HL-60 (cell line): ENCODE data around the gene EFCAB6.

ENCODE experiments used
- DNase-seq, 2 experiments: peaks; one replicate each; pipeline ENCODE4 v3.0.0-alpha.2; 2010 to 2020; ENCODE audit warnings: low read depth in 1 of 2, low spot score in 1 of 2
- H3K27ac ChIP-seq: fragments of 250-450 bp; sonication (Bioruptor Pico); replicated peaks from 2 replicates; pipeline ENCODE4 v1.5.1; 2020; ENCODE audit warnings: mild to moderate bottlenecking, moderate library complexity
- H3K27me3 ChIP-seq: fragments of 250-450 bp; sonication (Bioruptor Pico); 2 replicates; pipeline ENCODE4 v1.5.1; 2021; ENCODE audit warnings: mild to moderate bottlenecking, moderate library complexity; ENCODE audit not compliant: insufficient read depth, poor library complexity, severe bottlenecking
- H3K4me3 ChIP-seq: replicated peaks from 2 replicates; pipeline ENCODE4 v1.5.1; 2011; ENCODE audit warnings: mild to moderate bottlenecking, control low read depth, low read length; ENCODE audit not compliant: insufficient read depth
- GABPA ChIP-seq: IDR thresholded peaks from 2 replicates; pipeline ENCODE4 v1.6.1; 2012; ENCODE audit warnings: low read depth
- POLR2AphosphoS5 ChIP-seq: IDR thresholded peaks from 2 replicates; pipeline ENCODE4 v1.6.1; 2012; ENCODE audit warnings: low read depth
- SPI1 ChIP-seq: IDR thresholded peaks from 2 replicates; pipeline ENCODE4 v1.6.1; 2012; ENCODE audit warnings: low read depth, mild to moderate bottlenecking, borderline replicate concordance
- TF ChIP-seq, protein P1 (sequence below): IDR thresholded peaks from one replicate; pipeline ENCODE4 v1.5.1; 2011; ENCODE audit warnings: low read length, control low read depth, inconsistent platforms; ENCODE audit not compliant: insufficient read depth
- TF ChIP-seq, protein P2 (sequence below): IDR thresholded peaks from 2 replicates; pipeline ENCODE4 v1.6.1; 2012; ENCODE audit warnings: low read depth; ENCODE audit not compliant: insufficient replicate concordance

Gene EFCAB6

DNA sequence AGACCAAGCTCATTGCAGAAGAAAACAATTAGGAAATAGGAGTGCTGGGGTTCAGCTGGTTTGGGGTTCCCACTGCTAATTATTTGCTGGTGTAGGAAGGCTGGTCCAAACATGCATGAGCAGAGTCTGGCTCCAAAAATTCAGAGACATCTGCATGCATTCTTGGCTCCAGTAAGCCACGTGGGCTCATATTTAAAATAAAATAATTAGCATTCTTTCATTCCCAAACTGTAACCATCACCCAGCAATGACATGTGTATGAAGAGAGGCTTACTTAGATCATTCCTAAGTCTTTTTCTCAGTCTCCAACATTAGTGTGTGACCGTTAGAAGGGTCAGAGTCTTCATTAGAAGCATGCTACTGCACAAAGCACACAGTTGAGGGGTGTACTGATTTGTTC, 58.4 kb downstream of the EFCAB6 start:
- no peak for TF ChIP-seq SPI1
- TF ChIP-seq, protein P1, sequence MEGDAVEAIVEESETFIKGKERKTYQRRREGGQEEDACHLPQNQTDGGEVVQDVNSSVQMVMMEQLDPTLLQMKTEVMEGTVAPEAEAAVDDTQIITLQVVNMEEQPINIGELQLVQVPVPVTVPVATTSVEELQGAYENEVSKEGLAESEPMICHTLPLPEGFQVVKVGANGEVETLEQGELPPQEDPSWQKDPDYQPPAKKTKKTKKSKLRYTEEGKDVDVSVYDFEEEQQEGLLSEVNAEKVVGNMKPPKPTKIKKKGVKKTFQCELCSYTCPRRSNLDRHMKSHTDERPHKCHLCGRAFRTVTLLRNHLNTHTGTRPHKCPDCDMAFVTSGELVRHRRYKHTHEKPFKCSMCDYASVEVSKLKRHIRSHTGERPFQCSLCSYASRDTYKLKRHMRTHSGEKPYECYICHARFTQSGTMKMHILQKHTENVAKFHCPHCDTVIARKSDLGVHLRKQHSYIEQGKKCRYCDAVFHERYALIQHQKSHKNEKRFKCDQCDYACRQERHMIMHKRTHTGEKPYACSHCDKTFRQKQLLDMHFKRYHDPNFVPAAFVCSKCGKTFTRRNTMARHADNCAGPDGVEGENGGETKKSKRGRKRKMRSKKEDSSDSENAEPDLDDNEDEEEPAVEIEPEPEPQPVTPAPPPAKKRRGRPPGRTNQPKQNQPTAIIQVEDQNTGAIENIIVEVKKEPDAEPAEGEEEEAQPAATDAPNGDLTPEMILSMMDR, result no peak
- TF ChIP-seq POLR2AphosphoS5, result no peak
- no peak for TF ChIP-seq GABPA
- TF ChIP-seq, protein P2, sequence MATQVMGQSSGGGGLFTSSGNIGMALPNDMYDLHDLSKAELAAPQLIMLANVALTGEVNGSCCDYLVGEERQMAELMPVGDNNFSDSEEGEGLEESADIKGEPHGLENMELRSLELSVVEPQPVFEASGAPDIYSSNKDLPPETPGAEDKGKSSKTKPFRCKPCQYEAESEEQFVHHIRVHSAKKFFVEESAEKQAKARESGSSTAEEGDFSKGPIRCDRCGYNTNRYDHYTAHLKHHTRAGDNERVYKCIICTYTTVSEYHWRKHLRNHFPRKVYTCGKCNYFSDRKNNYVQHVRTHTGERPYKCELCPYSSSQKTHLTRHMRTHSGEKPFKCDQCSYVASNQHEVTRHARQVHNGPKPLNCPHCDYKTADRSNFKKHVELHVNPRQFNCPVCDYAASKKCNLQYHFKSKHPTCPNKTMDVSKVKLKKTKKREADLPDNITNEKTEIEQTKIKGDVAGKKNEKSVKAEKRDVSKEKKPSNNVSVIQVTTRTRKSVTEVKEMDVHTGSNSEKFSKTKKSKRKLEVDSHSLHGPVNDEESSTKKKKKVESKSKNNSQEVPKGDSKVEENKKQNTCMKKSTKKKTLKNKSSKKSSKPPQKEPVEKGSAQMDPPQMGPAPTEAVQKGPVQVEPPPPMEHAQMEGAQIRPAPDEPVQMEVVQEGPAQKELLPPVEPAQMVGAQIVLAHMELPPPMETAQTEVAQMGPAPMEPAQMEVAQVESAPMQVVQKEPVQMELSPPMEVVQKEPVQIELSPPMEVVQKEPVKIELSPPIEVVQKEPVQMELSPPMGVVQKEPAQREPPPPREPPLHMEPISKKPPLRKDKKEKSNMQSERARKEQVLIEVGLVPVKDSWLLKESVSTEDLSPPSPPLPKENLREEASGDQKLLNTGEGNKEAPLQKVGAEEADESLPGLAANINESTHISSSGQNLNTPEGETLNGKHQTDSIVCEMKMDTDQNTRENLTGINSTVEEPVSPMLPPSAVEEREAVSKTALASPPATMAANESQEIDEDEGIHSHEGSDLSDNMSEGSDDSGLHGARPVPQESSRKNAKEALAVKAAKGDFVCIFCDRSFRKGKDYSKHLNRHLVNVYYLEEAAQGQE, result no peak
- DNase-seq, result no peak
- Histone ChIP-seq H3K27ac (no peak overlapping the region), H3K4me3 (no peak overlapping the region), H3K27me3 (peaks cover 9% of the 10 kb centered on the region)

DNA sequence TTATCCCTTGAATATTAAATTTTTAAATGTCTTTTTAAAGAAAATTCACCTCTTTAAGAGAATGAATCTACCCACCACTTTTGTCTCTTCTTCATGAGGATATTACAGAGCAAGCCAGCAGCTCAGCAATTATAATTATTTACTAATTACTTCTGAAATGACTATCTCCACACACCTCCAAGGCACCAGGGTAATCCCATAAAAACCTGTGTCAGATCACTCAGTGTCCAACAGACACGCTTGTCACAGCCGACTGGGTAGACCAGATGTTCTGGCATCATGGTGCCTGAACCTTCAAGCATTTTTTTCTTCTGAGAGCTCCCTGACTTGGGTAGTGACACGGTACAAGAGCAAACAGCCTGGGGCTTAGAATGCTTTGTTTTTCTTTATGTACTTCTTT, 61.4 kb downstream of the EFCAB6 start:
- H3K27ac ChIP-seq, result no peak overlapping the region

DNA sequence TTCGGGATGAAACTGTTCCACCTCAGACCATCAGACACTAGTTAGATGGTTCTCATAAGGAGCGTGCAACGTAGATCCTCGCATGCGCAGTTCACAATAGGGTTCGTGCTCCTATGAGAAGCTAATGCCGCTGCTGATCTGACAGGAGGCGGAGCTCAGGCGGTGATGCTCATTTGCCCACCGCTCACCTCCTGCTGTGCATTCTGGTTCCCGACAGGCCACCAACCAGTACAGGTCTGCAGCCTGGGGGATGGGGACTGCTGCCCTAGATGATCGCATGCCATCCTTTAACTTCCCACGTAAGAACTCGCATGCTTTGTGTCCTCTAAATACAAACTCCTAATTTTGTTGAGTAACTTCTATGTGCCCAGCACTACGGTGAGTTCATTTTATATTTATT, 62.6 kb downstream of the EFCAB6 start:
- Histone ChIP-seq H3K27ac (no peak overlapping the region), H3K27me3 (peaks cover 3% of the 10 kb centered on the region), H3K4me3 (no peak overlapping the region)
- TF ChIP-seq SPI1, result no peak
- TF ChIP-seq POLR2AphosphoS5, result no peak
- TF ChIP-seq, protein P1, result no peak
- TF ChIP-seq, protein P2, result no peak
- TF ChIP-seq GABPA, result no peak
- no peak for DNase-seq

More for the DNA sequence above, 61.4 kb downstream of the EFCAB6 start:
- Histone ChIP-seq H3K27me3 (peaks cover 9% of the 10 kb centered on the region), H3K4me3 (no peak overlapping the region)
- TF ChIP-seq GABPA (no peak), POLR2AphosphoS5 (no peak), SPI1 (no peak)
- TF ChIP-seq, protein P1, result no peak
- TF ChIP-seq, protein P2, result no peak
- DNase-seq, result no peak
